ENCODE data around the gene WNT10A. TPM values are rescaled to one million over a fixed set of nuclear protein-coding genes. Genes with fewer than 3 reads are reported as not detected.

Gene WNT10A
- total and polyA plus RNA-seq, 2 of the 8 experiments (the other 6 are each of a cell fraction or from before 2014, with no cell fraction given): 0.05 TPM; not detected in 1

DNA sequence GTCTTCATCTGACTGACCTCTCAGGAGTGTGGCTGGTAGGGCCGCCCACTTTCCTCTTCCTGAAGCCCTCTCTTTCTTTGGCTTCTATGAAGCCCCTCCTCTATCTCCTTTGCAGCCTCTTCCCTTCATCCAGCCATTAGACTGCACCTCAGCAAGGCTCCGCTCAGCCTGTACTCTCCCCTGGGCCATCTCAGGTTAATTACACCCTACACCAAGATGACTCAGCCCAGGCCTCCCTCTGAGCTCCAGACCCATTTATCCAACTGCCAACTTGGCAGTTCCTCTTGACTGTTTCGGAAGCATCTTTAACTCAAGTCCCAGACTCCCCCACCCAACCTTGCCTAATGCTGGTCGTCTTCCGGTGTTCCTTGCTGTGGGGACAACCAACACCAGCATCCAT, 26.9 kb upstream of the WNT10A start:
- Histone ChIP-seq H3K4me1 (replicated peaks in 1 of 4; ENCODE audit: control insufficient read depth in 3 of 4, insufficient read depth in 4 of 4, low read length in 3 of 4) (peaks cover 14 to 34% (median 19%) of the 10 kb centered on the region in 4 experiments), H3K9me3 (ENCODE audit: insufficient read depth in 2 of 2, low read depth in 1 of 2, low read length in 1 of 2) (no peaks in the 10 kb centered on the region), H3K14ac (ENCODE audit: insufficient read length) (no peak overlapping the region), H3K36me3 (ENCODE audit: control insufficient read depth in 2 of 4, insufficient read depth in 4 of 4, low read length in 3 of 4) (no peaks in the 10 kb centered on the region), H3K9ac (replicated peaks in 1 of 4; ENCODE audit: extremely low read depth in 1 of 4, low read depth in 3 of 4, low read length in 3 of 4) (no peak overlapping the region), H3K23me2 (ENCODE audit: low read depth, low read length) (no peaks in the 10 kb centered on the region; the same call in 1 of the 2 replicates), H2AFZ (ENCODE audit: low read length) (no peak overlapping the region), H2BK12ac (ENCODE audit: low read depth, low read length) (0 out of 2 replicates have a peak overlapping the region, but pooled peaks have one; percentile 43), H3K23ac (ENCODE audit: insufficient read length) (no peak overlapping the region), H3K4me3 (ENCODE audit: extremely low read depth in 1 of 4, insufficient read depth in 2 of 4, low read depth in 3 of 4, low read length in 4 of 4) (no peak overlapping the region; a peak in 1 of 8 replicates), H4K20me1 (replicated peaks in 1 of 2; ENCODE audit: control insufficient read depth in 1 of 2, insufficient read depth in 2 of 2, low read length in 2 of 2) (peaks cover 7 to 11% of the 10 kb centered on the region in 2 experiments), H4K91ac (replicated peaks; ENCODE audit: insufficient read length, low read length) (no peak overlapping the region), H3K4me2 (ENCODE audit: insufficient read depth in 1 of 2, low read depth in 2 of 2, low read length in 2 of 2) (peak overlapping the region; percentile 8 to 22; a peak in 2 of 4 replicates), H3K27me3 (replicated peaks in 1 of 4; ENCODE audit: control insufficient read depth in 3 of 4, extremely low read depth in 1 of 4, insufficient read depth in 3 of 4, low read length in 3 of 4) (peaks cover 56 to 64% (median 58%) of the 10 kb centered on the region in 4 experiments), H3K56ac (replicated peaks; ENCODE audit: insufficient read length, low read depth, low read length) (no peak overlapping the region), H4K8ac (ENCODE audit: extremely low read depth, insufficient read depth, low read length) (no peak overlapping the region), H3K79me2 (ENCODE audit: control insufficient read depth in 1 of 2, insufficient read depth in 2 of 2, low read length in 2 of 2) (no peaks in the 10 kb centered on the region), H2BK5ac (ENCODE audit: low read depth, low read length) (no peak overlapping the region), H3K18ac (ENCODE audit: extremely low read depth, low read length) (no peak overlapping the region), H4K5ac (ENCODE audit: insufficient read length, low read depth, low read length) (no peak overlapping the region), H2AK5ac (ENCODE audit: low read depth, low read length) (peak overlapping the region; percentile 54; the same call in 1 of the 2 replicates), H2BK20ac (ENCODE audit: low read length) (no peak overlapping the region; the same call in 1 of the 2 replicates), H3K27ac (ENCODE audit: low read depth, low read length) (no peak overlapping the region), H2BK120ac (replicated peaks; ENCODE audit: low read depth, low read length) (no peak overlapping the region), H3K79me1 (ENCODE audit: low read depth, low read length) (no peaks in the 10 kb centered on the region), H3K4ac (replicated peaks; ENCODE audit: insufficient read length, low read depth, low read length) (no peak overlapping the region), H2BK15ac (ENCODE audit: low read length) (peak overlapping the region; percentile 31; the same call in 1 of the 2 replicates)
- TF ChIP-seq RNF2 (IDR thresholded peaks at IDR 0.05; ENCODE audit: borderline replicate concordance, low read depth, low read length, missing control alignments, poor library complexity, severe bottlenecking) (no peak), EZH2 (IDR thresholded peaks at IDR 0.05; ENCODE audit: low read depth, low read length, severe bottlenecking) (peak; percentile 46), NANOG (IDR thresholded peaks at IDR 0.05; ENCODE audit: insufficient read depth, low read depth, low read length, poor library complexity, severe bottlenecking) (no peak), POLR2AphosphoS5 (IDR thresholded peaks at IDR 0.05; ENCODE audit: low read depth, low read length) (no peak), SUZ12 (IDR thresholded peaks at IDR 0.05; ENCODE audit: low read length) (peak; percentile 29; the same call in 1 of the 2 replicates)
- ChIA-PET POLR2A (ENCODE audit: partially characterized antibody) (no interaction called here), CTCF (ENCODE audit: partially characterized antibody) (interaction anchor here (0.5 to 7.5 kb wide), 16 partner anchors 8 to 265 kb away, joined by 3 to 93 read pairs (median 6); partner anchors contain the start of gene WNT10A)
- DNase-seq (ENCODE audit: low read depth in 1 of 2, low spot score in 2 of 2): no peak
- no peak for FAIRE-seq
- 35% methylated on average over 5 of the region's 5 CpGs; no CpG with 5 or more reads in 1 of the 2 experiments for WGBS, 2 experiments (ENCODE audit: extremely low coverage in 1 of 2, insufficient coverage in 1 of 2, insufficient read length in 1 of 2, insufficient replicate concordance in 2 of 2, low coverage in 1 of 2, low lambda C conversion rate in 2 of 2, missing lambda C conversion rate in 1 of 2)

Data from H1 (cell line).